Immature natural killer cell (primary cell): ENCODE measurements around the gene DHTKD1. TPM values are rescaled to one million over a fixed set of nuclear protein-coding genes. Genes with fewer than 3 reads are reported as not detected.

ENCODE experiments used
- DNase-seq, 3 donors: peaks; one replicate each; pipeline ENCODE4 v3.0.0; 2022; ENCODE audit warnings: mixed read lengths in 1 of 3
- H3K27ac Mint-ChIP-seq, 6 donors: one replicate each; pipeline ENCODE4 v1.8.0; 2020; ENCODE audit warnings: mixed read lengths in 6 of 6, mild to moderate bottlenecking in 5 of 6, inconsistent platforms in 4 of 6, moderate library complexity in 3 of 6
- H3K27me3 Mint-ChIP-seq, 3 donors: one replicate each; pipeline ENCODE4 v1.8.0; 2020 to 2021; ENCODE audit warnings: low read depth in 3 of 3, mild to moderate bottlenecking in 3 of 3, mixed read lengths in 3 of 3, moderate library complexity in 3 of 3, inconsistent platforms in 1 of 3
- H3K36me3 Mint-ChIP-seq, 3 donors: one replicate each; pipeline ENCODE4 v1.8.0; 2020; ENCODE audit warnings: mixed read lengths in 3 of 3, inconsistent platforms in 2 of 3, mild to moderate bottlenecking in 2 of 3
- H3K4me1 Mint-ChIP-seq, 2 donors: one replicate each; pipeline ENCODE4 v1.8.0; 2020; ENCODE audit warnings: inconsistent platforms in 2 of 2, mild to moderate bottlenecking in 2 of 2, mixed read lengths in 2 of 2, moderate library complexity in 1 of 2
- H3K4me3 Mint-ChIP-seq, 5 donors: one replicate each; pipeline ENCODE4 v1.8.0; 2020; ENCODE audit warnings: mild to moderate bottlenecking in 5 of 5, mixed read lengths in 5 of 5, inconsistent platforms in 3 of 5, moderate library complexity in 3 of 5
- H3K9me3 Mint-ChIP-seq, 6 donors: one replicate each; pipeline ENCODE4 v1.8.0; 2020; ENCODE audit warnings: mild to moderate bottlenecking in 6 of 6, mixed read lengths in 6 of 6, inconsistent platforms in 4 of 6, moderate library complexity in 3 of 6
- polyA plus RNA-seq, 3 donors: library from polyadenylated mRNA; unstranded; fragments of 300-500 nt; fragmentation: Illumina TruSeq; gene quantifications; one replicate each; pipeline ENCODE4 v1.2.3, GENCODE V29; 2021

The DHTKD1 gene, protein sequence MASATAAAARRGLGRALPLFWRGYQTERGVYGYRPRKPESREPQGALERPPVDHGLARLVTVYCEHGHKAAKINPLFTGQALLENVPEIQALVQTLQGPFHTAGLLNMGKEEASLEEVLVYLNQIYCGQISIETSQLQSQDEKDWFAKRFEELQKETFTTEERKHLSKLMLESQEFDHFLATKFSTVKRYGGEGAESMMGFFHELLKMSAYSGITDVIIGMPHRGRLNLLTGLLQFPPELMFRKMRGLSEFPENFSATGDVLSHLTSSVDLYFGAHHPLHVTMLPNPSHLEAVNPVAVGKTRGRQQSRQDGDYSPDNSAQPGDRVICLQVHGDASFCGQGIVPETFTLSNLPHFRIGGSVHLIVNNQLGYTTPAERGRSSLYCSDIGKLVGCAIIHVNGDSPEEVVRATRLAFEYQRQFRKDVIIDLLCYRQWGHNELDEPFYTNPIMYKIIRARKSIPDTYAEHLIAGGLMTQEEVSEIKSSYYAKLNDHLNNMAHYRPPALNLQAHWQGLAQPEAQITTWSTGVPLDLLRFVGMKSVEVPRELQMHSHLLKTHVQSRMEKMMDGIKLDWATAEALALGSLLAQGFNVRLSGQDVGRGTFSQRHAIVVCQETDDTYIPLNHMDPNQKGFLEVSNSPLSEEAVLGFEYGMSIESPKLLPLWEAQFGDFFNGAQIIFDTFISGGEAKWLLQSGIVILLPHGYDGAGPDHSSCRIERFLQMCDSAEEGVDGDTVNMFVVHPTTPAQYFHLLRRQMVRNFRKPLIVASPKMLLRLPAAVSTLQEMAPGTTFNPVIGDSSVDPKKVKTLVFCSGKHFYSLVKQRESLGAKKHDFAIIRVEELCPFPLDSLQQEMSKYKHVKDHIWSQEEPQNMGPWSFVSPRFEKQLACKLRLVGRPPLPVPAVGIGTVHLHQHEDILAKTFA
- polyA plus RNA-seq: 1 to 10 TPM; 5.0 to 9.1 (median 7.8) TPM

DNA sequence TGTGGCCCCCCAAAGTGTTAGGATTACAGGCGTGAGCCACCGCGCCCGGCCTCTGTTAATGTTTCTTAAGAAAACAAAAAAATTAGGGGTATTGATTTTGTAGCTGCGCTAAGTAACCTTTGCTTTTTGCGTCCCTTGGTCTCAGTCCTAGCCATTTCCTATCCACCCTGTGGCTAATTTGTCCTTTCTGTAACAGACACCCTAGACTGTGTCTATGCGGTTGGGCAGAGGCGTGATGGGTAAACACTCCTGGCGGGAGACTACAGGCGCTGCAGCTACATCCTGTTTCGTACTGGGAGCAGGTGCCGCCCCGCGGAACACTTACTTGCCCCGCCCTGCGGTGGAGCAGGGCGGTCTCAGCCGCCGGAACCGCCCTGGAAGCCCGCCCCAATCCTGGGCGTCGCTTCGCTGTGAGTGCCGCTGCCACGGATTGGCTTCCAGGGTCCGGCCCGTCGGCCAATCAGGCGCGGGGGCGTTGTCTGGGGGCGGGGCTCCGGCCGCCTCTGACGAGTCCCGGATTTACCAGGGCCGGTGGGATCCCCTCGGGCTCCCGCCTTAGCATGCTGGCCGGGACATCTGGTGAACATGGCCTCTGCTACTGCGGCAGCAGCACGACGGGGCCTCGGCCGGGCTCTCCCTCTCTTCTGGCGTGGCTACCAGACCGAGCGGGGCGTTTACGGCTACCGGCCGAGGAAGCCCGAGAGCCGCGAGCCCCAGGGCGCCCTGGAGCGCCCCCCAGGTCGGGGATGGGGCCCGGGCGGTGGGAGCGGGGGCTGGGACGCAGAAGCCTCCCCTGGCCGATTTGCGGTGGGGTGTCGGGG lies at the start of gene DHTKD1:
TSS of gene DHTKD1 (plus strand) at position 506 of the 821 bp plus-strand sequence. CDS start at position 586, 80 bp downstream.
- H3K27me3 Mint-ChIP-seq: peaks cover 0 to 7% (median 3%) of the 10 kb centered on the region in 3 donors
- DNase-seq: peak; percentile 97 to 99 (median 98)
- H3K9me3 Mint-ChIP-seq: no peaks in the 10 kb centered on the region
- peak within 1 kb of the TSS; percentile 90 to 95 (median 94) for H3K27ac Mint-ChIP-seq
- H3K4me1 Mint-ChIP-seq: peaks cover 18 to 20% of the 10 kb centered on the region in 2 donors
- H3K36me3 Mint-ChIP-seq: no peaks in the 10 kb centered on the region
- H3K4me3 Mint-ChIP-seq: peak within 1 kb of the TSS; percentile 84 to 95 (median 89)

DNA sequence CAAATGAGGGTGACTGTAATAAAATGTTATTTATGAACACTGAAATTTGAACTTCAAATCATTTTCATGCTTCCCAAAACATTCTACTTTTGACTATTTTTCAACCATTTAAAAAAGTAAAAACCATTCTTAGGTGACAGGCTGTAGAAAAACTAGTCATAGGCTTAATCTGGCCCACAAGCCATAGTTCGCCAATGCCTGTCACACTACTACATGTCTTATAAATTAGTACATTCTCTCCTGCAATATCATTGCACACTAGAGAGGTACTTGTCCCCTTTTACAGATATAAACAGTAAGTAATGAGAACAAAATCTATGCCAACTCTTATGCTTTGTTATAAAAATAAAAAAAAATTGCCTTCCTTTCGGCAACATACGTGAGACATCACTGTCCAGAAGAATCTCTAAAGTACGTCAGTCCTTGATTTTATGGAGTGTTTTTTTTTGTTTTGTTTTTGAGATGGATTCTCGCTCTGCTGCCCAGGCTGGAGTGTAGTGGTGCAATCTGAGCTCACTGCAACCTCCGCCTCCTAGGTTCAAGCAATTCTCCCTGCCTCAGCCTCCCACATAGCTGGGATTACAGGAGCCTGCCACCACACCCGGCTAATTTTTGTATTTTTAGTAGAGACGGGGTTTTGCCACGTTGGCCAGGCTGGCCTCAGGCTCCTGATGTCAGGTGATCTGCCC lies 49.3 kb upstream of the DHTKD1 start:
- Mint-ChIP-seq H3K4me3 (no peak overlapping the region), H3K27me3 (peaks cover 0 to 2% (median 1%) of the 10 kb centered on the region in 3 donors), H3K27ac (no peak overlapping the region), H3K36me3 (peaks cover 0 to 3% (median 0%) of the 10 kb centered on the region in 3 donors), H3K4me1 (peaks cover 12 to 29% of the 10 kb centered on the region in 2 donors), H3K9me3 (no peaks in the 10 kb centered on the region)
- no peak for DNase-seq

DNA sequence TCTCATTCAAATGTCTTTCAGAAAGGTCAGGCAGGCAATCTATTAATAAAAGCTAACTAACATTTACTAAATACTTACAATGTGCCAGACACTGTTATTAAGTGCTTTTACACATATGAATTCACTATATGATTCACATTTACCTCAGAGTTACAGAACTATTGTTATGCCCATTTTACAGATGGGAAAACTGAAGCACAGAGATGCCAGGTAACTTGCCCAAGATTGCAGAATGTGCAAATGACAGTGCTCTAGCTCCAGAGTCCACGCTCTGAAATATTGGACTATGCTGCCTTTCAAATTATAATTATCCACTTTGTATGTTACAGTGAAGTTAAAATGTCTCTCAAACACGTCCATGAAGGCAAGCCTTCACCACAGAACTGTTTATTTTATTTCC lies 48.2 kb upstream of the DHTKD1 start:
- DNase-seq: no peak
- H3K4me1 Mint-ChIP-seq: peaks cover 12 to 29% of the 10 kb centered on the region in 2 donors
- peaks cover 0 to 3% (median 0%) of the 10 kb centered on the region in 3 donors for H3K36me3 Mint-ChIP-seq
- H3K27ac Mint-ChIP-seq: no peak overlapping the region
- no peak overlapping the region for H3K4me3 Mint-ChIP-seq
- H3K27me3 Mint-ChIP-seq: peaks cover 0 to 2% (median 1%) of the 10 kb centered on the region in 3 donors
- no peaks in the 10 kb centered on the region for H3K9me3 Mint-ChIP-seq

DNA sequence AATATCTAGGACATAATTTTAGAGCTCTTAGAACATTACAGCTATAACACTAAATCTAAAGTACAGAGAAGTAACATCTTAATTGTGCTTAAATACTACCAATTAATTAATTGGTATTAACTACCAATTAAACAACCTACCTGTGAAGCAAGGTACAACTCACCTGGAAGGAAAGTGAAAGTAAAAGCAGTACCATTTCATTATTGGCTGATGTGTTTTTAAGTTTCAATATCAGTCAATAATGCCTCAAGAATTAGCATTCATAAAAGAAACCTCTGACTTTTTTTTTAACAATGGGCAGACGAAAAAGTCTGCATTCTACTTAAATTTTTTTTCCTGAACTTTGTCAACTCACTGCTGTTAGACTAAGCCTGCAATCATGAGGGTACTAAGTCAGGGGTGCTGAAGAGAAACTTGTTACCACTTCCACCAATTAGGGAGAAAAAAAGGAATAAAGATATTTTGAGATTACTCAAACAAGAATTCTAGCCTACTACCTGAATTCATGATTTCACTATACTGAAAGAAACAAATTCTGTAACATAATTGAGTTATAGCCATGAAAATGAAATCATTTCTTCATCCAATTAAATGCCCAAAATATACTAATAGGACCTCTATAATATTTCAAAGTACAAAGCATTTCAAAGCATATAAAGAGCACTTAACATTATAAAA lies 46.0 kb upstream of the DHTKD1 start:
- Mint-ChIP-seq H3K4me3 (peak overlapping the region in 2 of 5 donors; percentile 38 to 40), H3K27me3 (peaks cover 0 to 2% (median 0%) of the 10 kb centered on the region in 3 donors), H3K9me3 (no peaks in the 10 kb centered on the region), H3K36me3 (peaks cover 0 to 4% (median 3%) of the 10 kb centered on the region in 3 donors), H3K27ac (peak overlapping the region; percentile 50 to 73 (median 68)), H3K4me1 (peaks cover 26 to 43% of the 10 kb centered on the region in 2 donors)
- DNase-seq: no peak

DNA sequence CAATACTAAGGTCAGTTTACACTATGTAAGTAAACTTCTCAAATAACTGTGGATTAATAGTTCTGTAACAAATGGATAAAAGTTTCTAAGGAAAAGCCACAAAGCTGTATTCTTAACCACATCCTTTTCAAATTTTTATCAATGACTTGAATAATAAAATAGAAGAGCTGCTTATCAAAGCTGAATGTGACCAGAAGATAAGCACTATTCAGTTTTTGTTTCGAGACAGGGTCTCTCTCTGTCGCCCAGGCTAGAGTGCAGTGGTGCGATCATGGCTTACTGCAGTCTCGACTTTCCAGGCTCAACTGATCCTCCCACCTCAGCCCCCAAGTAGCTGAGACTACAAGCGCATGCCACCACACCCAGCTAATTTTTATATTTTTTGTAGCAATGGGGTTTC lies 43.2 kb upstream of the DHTKD1 start:
- Mint-ChIP-seq H3K9me3 (no peaks in the 10 kb centered on the region), H3K36me3 (peaks cover 9 to 19% (median 13%) of the 10 kb centered on the region in 3 donors), H3K4me3 (no peak overlapping the region), H3K27ac (no peak overlapping the region), H3K27me3 (peaks cover 0 to 2% (median 0%) of the 10 kb centered on the region in 3 donors), H3K4me1 (peaks cover 31 to 51% of the 10 kb centered on the region in 2 donors)
- no peak for DNase-seq

DNA sequence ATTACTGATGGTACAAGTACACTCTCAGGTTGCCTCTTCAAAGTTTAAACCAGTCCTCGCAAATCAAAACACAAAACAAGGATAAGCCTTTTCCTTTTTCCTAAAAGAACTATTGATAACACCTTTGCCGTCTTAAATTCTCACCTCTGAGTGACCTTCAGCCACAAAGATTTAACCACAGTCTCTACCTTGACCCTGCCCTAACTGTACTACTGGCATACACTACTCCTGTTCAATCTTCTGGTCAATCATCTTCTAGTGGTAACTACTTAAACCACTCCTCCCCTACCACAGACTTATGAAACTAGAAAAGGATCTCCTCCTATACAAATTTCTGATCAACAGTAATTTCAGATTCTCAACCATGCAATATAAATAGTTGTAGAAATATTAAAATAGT lies 41.2 kb upstream of the DHTKD1 start:
- H3K4me1 Mint-ChIP-seq: peaks cover 26 to 54% of the 10 kb centered on the region in 2 donors
- DNase-seq: no peak
- peaks cover 9 to 20% (median 16%) of the 10 kb centered on the region in 3 donors for H3K36me3 Mint-ChIP-seq
- H3K27me3 Mint-ChIP-seq: peaks cover 0 to 2% (median 0%) of the 10 kb centered on the region in 3 donors
- peak overlapping the region in 1 of 6 donors; percentile 53 for H3K27ac Mint-ChIP-seq
- H3K9me3 Mint-ChIP-seq: no peaks in the 10 kb centered on the region
- H3K4me3 Mint-ChIP-seq: no peak overlapping the region

DNA sequence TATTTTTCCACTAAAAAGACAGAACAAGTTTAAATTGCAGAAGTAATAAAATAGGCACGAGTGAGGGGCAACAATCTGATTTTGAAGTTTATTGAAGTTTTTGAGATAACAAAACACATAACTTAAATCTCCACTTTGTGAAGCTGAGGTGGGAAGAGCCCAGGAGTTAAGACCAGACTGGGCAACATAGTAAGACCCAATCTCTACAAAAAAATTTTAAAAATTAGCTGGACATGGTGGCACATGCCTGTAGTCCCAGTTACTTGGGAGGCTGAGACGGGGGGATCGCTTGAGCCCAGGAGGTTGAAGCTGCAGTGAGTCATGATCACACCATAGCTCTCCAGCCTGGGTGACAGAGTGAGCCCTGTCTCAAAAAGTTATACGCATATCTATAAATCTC lies 37.4 kb upstream of the DHTKD1 start:
- H3K27ac Mint-ChIP-seq: peak overlapping the region in 2 of 6 donors; percentile 3 to 34
- H3K9me3 Mint-ChIP-seq: no peaks in the 10 kb centered on the region
- DNase-seq: no peak
- peaks cover 13 to 29% (median 18%) of the 10 kb centered on the region in 3 donors for H3K36me3 Mint-ChIP-seq
- no peak overlapping the region for H3K4me3 Mint-ChIP-seq
- H3K27me3 Mint-ChIP-seq: no peaks in the 10 kb centered on the region
- peaks cover 20 to 57% of the 10 kb centered on the region in 2 donors for H3K4me1 Mint-ChIP-seq

DNA sequence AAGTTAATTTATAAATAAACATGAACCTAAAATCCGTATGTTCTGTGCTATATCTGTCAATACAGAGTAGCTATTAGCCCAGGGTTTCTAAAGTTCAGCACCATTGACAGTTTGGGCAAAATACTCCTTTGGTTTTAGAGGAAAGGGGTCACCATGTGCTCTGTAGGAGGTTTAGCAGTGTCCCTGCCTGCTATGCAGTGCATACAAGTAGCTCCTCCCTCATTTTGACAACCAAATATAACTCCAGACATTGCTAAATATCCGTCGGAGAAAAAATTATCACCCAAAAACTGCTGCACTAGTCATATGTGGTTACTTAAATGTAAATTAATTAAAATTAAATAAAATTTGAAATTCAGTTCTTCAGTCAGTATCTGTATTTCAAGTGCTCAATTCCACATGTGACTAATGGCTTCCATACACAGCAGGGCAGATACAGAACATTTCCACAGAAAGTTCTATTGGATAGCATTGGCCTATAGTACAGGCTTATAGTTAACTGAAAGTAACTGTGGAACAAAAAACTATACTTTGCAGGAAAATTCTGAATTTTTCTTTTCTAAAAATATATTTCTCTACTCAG lies 32.6 kb upstream of the DHTKD1 start:
- peaks cover 24 to 58% of the 10 kb centered on the region in 2 donors for H3K4me1 Mint-ChIP-seq
- H3K27me3 Mint-ChIP-seq: no peaks in the 10 kb centered on the region
- no peak overlapping the region for H3K27ac Mint-ChIP-seq
- H3K36me3 Mint-ChIP-seq: peaks cover 5 to 10% (median 8%) of the 10 kb centered on the region in 3 donors
- no peak for DNase-seq
- no peaks in the 10 kb centered on the region for H3K9me3 Mint-ChIP-seq
- H3K4me3 Mint-ChIP-seq: no peak overlapping the region

DNA sequence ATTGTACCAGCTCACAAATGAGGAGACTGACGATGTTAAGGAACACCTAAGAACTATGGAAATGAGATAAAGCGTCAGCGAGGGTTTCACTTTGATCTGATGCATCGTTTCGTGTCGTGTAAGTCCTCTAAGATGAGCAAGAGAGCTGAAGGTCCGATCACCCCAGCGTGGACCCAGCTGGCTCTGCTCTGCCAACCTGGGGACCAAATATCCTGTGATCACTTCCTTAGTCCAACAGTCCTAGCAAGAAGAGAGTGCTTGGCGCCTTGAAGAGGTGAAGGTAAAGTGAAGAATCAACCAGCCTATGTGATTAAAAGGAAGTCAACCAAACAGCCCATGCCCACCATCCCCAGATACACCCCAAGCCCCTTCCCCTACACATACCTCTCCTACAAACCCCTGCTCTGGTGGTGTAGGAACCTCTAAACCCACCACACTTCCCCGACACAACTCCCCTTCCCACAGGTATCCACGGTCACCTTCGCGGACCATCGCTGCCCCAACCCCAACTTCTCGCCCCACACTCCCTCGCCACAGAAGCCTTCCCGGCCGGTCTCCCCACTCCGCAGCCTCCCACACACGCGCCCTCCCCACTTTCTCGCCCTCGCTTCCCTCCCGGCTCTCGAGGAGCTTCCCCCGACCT lies 26.9 kb upstream of the DHTKD1 start:
- Mint-ChIP-seq H3K9me3 (no peaks in the 10 kb centered on the region), H3K27ac (peak overlapping the region; percentile 92 to 99 (median 95)), H3K4me1 (peaks cover 31 to 53% of the 10 kb centered on the region in 2 donors), H3K27me3 (peaks cover 13 to 19% (median 15%) of the 10 kb centered on the region in 3 donors), H3K36me3 (no peaks in the 10 kb centered on the region), H3K4me3 (peak overlapping the region; percentile 93 to 97 (median 94))
- peak in 2 of 3 donors; percentile 6 to 17 for DNase-seq

DNA sequence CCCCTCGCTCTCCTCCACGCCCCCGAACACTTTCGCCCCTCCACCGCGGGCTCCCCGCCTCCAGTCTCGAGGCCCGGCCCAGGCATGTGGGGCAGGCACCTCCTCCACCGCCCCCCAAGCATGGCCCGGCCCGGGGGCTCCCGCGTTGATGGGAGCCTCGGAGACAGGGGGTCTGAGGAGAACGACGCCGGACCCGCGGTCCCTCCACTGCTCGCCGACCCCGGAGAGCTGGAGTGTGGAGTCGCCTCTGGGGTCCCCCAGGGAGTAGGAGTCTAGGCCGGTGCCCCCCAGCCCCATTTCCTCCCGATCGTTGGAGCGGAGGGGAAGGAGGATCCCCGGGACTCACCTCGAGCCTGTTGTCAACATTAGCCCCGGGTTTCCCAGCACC lies 26.4 kb upstream of the DHTKD1 start:
- peak; percentile 53 to 58 (median 56) for DNase-seq
- Mint-ChIP-seq H3K27me3 (peaks cover 13 to 19% (median 15%) of the 10 kb centered on the region in 3 donors), H3K9me3 (no peaks in the 10 kb centered on the region), H3K27ac (peak overlapping the region; percentile 92 to 100 (median 98)), H3K36me3 (no peaks in the 10 kb centered on the region), H3K4me1 (peaks cover 31 to 53% of the 10 kb centered on the region in 2 donors), H3K4me3 (peak overlapping the region; percentile 93 to 97 (median 94))

DNA sequence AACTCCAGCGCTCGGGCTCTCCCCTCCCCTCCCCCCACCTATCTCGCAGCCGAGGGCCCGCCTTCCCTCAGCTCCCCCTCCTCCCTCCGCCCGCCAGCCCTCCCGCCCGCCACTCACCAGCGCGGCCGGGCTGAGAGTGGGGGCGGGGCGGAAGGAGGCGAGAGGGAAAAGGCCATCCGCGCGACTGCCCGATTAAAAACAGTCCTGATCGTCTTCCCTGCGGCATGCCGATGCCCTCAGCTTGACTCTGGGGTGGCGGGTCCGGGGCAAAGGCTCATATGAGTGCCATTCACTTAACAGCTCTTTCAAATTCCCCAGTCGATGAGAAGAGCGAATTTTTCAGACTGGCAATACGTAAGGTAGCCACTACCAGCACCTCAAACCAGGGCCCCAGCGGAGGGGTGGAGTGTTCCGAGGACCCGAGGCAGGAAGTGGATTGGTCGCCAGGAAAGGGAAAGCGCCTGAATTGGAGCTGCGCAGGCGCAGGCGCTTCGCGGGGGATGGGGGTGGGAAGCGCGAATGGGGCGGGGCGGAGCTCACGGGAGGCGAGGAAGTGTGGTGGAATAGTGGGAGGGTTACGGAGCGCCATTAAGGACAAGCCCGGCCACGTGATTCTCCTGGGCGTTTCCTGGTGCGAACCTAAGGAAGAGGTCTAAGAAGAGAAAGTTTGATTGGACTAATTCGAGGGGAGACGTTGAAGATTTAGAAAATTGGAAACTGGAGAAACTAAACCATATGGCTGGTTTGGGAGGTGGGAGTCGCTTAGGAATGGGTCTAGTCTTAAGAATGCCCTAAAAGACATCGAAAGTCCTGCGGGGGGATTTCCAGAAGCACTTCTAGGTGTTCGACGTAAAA lies 25.7 kb upstream of the DHTKD1 start, which contains the start of gene UPF2:
TSS of gene UPF2 (minus strand) at position 13 of the 855 bp plus-strand sequence. CDS start 7,386 bp downstream, outside the sequence.
- peak within 1 kb of the TSS; percentile 98 to 100 (median 100) for H3K27ac Mint-ChIP-seq
- no peaks in the 10 kb centered on the region for H3K9me3 Mint-ChIP-seq
- no peaks in the 10 kb centered on the region for H3K36me3 Mint-ChIP-seq
- DNase-seq: peak; percentile 96 to 98 (median 98)
- peaks cover 31 to 48% of the 10 kb centered on the region in 2 donors for H3K4me1 Mint-ChIP-seq
- H3K4me3 Mint-ChIP-seq: peak within 1 kb of the TSS; percentile 93 to 97 (median 94)
- peaks cover 13 to 19% (median 15%) of the 10 kb centered on the region in 3 donors for H3K27me3 Mint-ChIP-seq
